GM12878 (cell line): Measurements from ENCODE around the gene REPIN1. TPM values are rescaled to one million over a fixed set of nuclear protein-coding genes. Genes with fewer than 3 reads are reported as not detected.
A peak's percentile ranks its signal among the peaks of the same experiment; 100 is the strongest.

ENCODE experiments used
- ETV6 ChIP-seq, 2 experiments: fragments of 450-650 bp in 1 of 2; IDR thresholded peaks in 1 of 2; conservative IDR thresholded peaks in 1 of 2; 2 replicates each; pipeline ENCODE4 v1.6.1; 2014; ENCODE audit warnings: antibody characterized with exemption in 1 of 2, borderline replicate concordance in 1 of 2, low read depth in 1 of 2, mild to moderate bottlenecking in 1 of 2, moderate library complexity in 1 of 2
- FOS ChIP-seq: IDR thresholded peaks from 3 replicates; pipeline ENCODE4 v1.6.1; 2011; ENCODE audit warnings: borderline replicate concordance; ENCODE audit not compliant: insufficient read length; ENCODE audit errors: extremely low read depth
- FOXM1 ChIP-seq: IDR thresholded peaks from 2 replicates; pipeline ENCODE4 v1.6.1; 2012; ENCODE audit warnings: low read depth, mild to moderate bottlenecking, inconsistent platforms, low read length, moderate library complexity
- MTA3 ChIP-seq: IDR thresholded peaks from 2 replicates; pipeline ENCODE4 v1.6.1; 2012; ENCODE audit warnings: low read length, inconsistent platforms, borderline replicate concordance
- POLR2AphosphoS5 ChIP-seq: IDR thresholded peaks from 2 replicates; pipeline ENCODE4 v1.6.1; 2011; ENCODE audit warnings: mild to moderate bottlenecking, low read length, inconsistent platforms
- RCOR1 ChIP-seq: conservative IDR thresholded peaks from 2 replicates; pipeline ENCODE4 v1.6.1; 2012; ENCODE audit warnings: low read depth, low read length, improper control_type of control experiment
- RFX5 ChIP-seq: IDR thresholded peaks from 2 replicates; pipeline ENCODE4 v1.6.1; 2011; ENCODE audit warnings: low read depth, low read length, improper control_type of control experiment
- SIX5 ChIP-seq: IDR thresholded peaks from 2 replicates; pipeline ENCODE4 v1.6.1; 2011; ENCODE audit warnings: mild to moderate bottlenecking, low read depth, low read length, moderate library complexity; ENCODE audit not compliant: severe bottlenecking
- SMAD5 ChIP-seq: IDR thresholded peaks from 2 replicates; pipeline ENCODE4 v1.6.1; 2016; ENCODE audit warnings: antibody characterized with exemption, low read depth
- SPI1 ChIP-seq: IDR thresholded peaks from 2 replicates; pipeline ENCODE4 v1.6.1; 2011; ENCODE audit warnings: low read depth, mild to moderate bottlenecking, low read length, moderate library complexity, borderline replicate concordance; ENCODE audit not compliant: insufficient read depth
- TARDBP ChIP-seq: IDR thresholded peaks from 2 replicates; pipeline ENCODE4 v1.6.1; 2016; ENCODE audit warnings: borderline replicate concordance
- TBL1XR1 ChIP-seq: IDR thresholded peaks from 2 replicates; pipeline ENCODE4 v1.6.1; 2012; ENCODE audit warnings: low read depth, low read length, improper control_type of control experiment
- ZNF274 ChIP-seq: IDR thresholded peaks from one replicate; pipeline ENCODE4 v1.8.0; 2011; ENCODE audit not compliant: insufficient read length, insufficient read depth
- ZZZ3 ChIP-seq: IDR thresholded peaks from 2 replicates; pipeline ENCODE4 v1.6.1; 2011; ENCODE audit warnings: low read depth; ENCODE audit not compliant: control insufficient read depth, insufficient read length
- polyA plus RNA-seq, 11 experiments: library from polyadenylated mRNA; depleted of rRNA in 4 of 11; unstranded in 6 of 11; stranded (reverse) in 5 of 11; fragments of >200 nt; fragmentation: Nextera tagmentation in 4 of 11; fragmentation: Illumina TruSeq in 1 of 11; extraction: Ambion mirVana in 4 of 11; extraction: Trizol in 1 of 11; gene quantifications; 1 replicate in 1 of 11; 2 replicates in 10 of 11; pipeline versions ENCODE4 v1.2.1 to v1.2.3, GENCODE V29; 2011 to 2016; ENCODE audit warnings: inconsistent platforms in 2 of 11, missing spikeins in 2 of 11, low read depth in 1 of 11
- total RNA-seq, 4 experiments: library from RNA; depleted of rRNA in 3 of 4; stranded (reverse); fragments of >200 nt in 3 of 4; fragmentation: Illumina TruSeq in 1 of 4; extraction: Trizol in 1 of 4; gene quantifications; 2 replicates each; pipeline versions ENCODE4 v1.2.1 to v1.2.3, GENCODE V29; 2013 to 2021
- TF ChIP-seq, protein P1 (sequence below): IDR thresholded peaks from 2 replicates; pipeline ENCODE4 v1.6.1; 2011; ENCODE audit warnings: borderline replicate concordance, low read depth, mild to moderate bottlenecking, moderate library complexity, mixed read lengths, low read length; ENCODE audit not compliant: insufficient read depth; ENCODE audit errors: extremely low read length
- TF ChIP-seq, protein P2 (sequence below): fragments of 450-650 bp; IDR thresholded peaks from 2 replicates; pipeline ENCODE4 v1.6.1; 2016; ENCODE audit warnings: mild to moderate bottlenecking, moderate library complexity, borderline replicate concordance
- TF ChIP-seq, protein P3 (sequence below): IDR thresholded peaks from 2 replicates; pipeline ENCODE4 v1.6.1; 2011; ENCODE audit warnings: mild to moderate bottlenecking, low read depth, low read length, moderate library complexity; ENCODE audit not compliant: insufficient replicate concordance
- TF ChIP-seq, protein P4 (sequence below): fragments of 450-650 bp; IDR thresholded peaks from 2 replicates; pipeline ENCODE4 v1.6.1; 2018; ENCODE audit warnings: borderline replicate concordance, mild to moderate bottlenecking; ENCODE audit not compliant: partially characterized antibody

The REPIN1 gene
- total and polyA plus RNA-seq, 10 of the 15 experiments (the other 5 are each of a cell fraction or from before 2014, with no cell fraction given), result 5.1 to 172 (median 76.9) TPM

DNA sequence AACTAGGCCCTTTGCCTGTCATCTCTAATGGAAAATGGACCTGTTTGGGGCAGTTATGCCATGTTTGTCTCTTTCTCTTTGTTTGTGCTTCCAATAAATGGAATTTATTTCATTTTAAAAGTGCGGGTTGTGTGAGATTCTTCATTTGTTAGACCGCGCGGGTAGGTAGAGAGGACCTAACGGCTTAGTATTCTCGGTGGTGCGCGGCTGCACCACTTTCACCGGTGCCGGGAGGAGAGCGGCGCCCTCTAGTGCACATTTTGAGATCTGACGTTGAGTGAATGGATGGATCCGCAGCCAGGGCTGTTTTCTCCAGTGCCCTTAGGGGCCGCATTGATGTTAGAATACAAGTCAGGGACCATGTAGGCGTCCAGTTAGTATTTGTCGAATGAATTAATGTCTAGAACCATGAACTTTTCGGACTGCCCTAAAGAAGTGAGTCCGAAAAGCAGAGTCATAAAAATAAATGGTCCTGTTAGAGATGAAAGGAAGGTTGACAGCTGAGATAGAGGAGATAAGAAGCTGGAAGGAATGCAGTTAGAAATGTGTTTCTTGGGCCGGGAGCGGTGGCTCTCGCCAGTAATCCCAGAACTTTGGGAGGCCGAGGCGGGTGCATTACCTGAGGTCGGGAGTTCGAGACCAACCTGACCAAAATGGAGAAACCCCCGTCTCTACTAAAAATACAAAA lies 52.5 kb downstream of the REPIN1 start (continued):
- TF ChIP-seq, protein P1, sequence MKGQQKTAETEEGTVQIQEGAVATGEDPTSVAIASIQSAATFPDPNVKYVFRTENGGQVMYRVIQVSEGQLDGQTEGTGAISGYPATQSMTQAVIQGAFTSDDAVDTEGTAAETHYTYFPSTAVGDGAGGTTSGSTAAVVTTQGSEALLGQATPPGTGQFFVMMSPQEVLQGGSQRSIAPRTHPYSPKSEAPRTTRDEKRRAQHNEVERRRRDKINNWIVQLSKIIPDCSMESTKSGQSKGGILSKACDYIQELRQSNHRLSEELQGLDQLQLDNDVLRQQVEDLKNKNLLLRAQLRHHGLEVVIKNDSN, result no peak
- TF ChIP-seq POLR2AphosphoS5 (no peak), ZZZ3 (no peak), ZNF274 (no peak), FOXM1 (peak; percentile 59; the same call in 1 of the 2 replicates), RCOR1 (no peak), SPI1 (no peak), FOS (no peak), RFX5 (no peak), ETV6 (conservative IDR thresholded peaks at IDR 0.05 in 1 of 2, IDR thresholded peaks at IDR 0.05 in 1 of 2; ENCODE audit: borderline replicate concordance in 1 of 2, low read depth in 1 of 2) (no peak), SMAD5 (no peak), TBL1XR1 (no peak), TARDBP (no peak), MTA3 (no peak), SIX5 (no peak)
- TF ChIP-seq, protein P2, sequence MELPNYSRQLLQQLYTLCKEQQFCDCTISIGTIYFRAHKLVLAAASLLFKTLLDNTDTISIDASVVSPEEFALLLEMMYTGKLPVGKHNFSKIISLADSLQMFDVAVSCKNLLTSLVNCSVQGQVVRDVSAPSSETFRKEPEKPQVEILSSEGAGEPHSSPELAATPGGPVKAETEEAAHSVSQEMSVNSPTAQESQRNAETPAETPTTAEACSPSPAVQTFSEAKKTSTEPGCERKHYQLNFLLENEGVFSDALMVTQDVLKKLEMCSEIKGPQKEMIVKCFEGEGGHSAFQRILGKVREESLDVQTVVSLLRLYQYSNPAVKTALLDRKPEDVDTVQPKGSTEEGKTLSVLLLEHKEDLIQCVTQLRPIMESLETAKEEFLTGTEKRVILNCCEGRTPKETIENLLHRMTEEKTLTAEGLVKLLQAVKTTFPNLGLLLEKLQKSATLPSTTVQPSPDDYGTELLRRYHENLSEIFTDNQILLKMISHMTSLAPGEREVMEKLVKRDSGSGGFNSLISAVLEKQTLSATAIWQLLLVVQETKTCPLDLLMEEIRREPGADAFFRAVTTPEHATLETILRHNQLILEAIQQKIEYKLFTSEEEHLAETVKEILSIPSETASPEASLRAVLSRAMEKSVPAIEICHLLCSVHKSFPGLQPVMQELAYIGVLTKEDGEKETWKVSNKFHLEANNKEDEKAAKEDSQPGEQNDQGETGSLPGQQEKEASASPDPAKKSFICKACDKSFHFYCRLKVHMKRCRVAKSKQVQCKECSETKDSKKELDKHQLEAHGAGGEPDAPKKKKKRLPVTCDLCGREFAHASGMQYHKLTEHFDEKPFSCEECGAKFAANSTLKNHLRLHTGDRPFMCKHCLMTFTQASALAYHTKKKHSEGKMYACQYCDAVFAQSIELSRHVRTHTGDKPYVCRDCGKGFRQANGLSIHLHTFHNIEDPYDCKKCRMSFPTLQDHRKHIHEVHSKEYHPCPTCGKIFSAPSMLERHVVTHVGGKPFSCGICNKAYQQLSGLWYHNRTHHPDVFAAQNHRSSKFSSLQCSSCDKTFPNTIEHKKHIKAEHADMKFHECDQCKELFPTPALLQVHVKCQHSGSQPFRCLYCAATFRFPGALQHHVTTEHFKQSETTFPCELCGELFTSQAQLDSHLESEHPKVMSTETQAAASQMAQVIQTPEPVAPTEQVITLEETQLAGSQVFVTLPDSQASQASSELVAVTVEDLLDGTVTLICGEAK, result no peak
- TF ChIP-seq, protein P3, sequence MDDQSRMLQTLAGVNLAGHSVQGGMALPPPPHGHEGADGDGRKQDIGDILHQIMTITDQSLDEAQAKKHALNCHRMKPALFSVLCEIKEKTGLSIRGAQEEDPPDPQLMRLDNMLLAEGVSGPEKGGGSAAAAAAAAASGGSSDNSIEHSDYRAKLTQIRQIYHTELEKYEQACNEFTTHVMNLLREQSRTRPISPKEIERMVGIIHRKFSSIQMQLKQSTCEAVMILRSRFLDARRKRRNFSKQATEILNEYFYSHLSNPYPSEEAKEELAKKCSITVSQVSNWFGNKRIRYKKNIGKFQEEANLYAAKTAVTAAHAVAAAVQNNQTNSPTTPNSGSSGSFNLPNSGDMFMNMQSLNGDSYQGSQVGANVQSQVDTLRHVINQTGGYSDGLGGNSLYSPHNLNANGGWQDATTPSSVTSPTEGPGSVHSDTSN, result no peak
- TF ChIP-seq, protein P4, sequence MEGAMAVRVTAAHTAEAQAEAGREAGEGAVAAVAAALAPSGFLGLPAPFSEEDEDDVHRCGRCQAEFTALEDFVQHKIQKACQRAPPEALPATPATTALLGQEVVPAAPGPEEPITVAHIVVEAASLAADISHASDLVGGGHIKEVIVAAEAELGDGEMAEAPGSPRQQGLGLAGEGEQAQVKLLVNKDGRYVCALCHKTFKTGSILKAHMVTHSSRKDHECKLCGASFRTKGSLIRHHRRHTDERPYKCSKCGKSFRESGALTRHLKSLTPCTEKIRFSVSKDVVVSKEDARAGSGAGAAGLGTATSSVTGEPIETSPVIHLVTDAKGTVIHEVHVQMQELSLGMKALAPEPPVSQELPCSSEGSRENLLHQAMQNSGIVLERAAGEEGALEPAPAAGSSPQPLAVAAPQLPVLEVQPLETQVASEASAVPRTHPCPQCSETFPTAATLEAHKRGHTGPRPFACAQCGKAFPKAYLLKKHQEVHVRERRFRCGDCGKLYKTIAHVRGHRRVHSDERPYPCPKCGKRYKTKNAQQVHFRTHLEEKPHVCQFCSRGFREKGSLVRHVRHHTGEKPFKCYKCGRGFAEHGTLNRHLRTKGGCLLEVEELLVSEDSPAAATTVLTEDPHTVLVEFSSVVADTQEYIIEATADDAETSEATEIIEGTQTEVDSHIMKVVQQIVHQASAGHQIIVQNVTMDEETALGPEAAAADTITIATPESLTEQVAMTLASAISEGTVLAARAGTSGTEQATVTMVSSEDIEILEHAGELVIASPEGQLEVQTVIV, result no peak
